ENCODE data around the gene TENT5A.

Gene TENT5A

GRCh38 chr6:81763968-81764367 is 11.5 kb upstream of the TENT5A start:
- TF ChIP-seq GATA3 (IDR thresholded peaks at IDR 0.05; ENCODE audit: low read depth, low read length): no peak
- no peak for TF ChIP-seq GATA2 (IDR thresholded peaks at IDR 0.05; ENCODE audit: low read depth, low read length)

GRCh38 chr6:81763051-81763450 is 10.6 kb upstream of the TENT5A start:
- TF ChIP-seq GATA3 (IDR thresholded peaks at IDR 0.05; ENCODE audit: low read depth, low read length): no peak

- TF ChIP-seq GATA3 (IDR thresholded peaks at IDR 0.05; ENCODE audit: low read depth, low read length) (no peak), GATA2 (IDR thresholded peaks at IDR 0.05; ENCODE audit: low read depth, low read length) (no peak)
Observed at GRCh38 chr6:81762606-81763005, 10.1 kb upstream of the TENT5A start.

GRCh38 chr6:81762132-81762531 is 9.7 kb upstream of the TENT5A start:
- TF ChIP-seq GATA2 (IDR thresholded peaks at IDR 0.05; ENCODE audit: low read depth, low read length) (no peak), GATA3 (IDR thresholded peaks at IDR 0.05; ENCODE audit: low read depth, low read length) (no peak)

- TF ChIP-seq GATA3 (IDR thresholded peaks at IDR 0.05; ENCODE audit: low read depth, low read length): no peak
- TF ChIP-seq GATA2 (IDR thresholded peaks at IDR 0.05; ENCODE audit: low read depth, low read length): no peak
Observed at GRCh38 chr6:81761197-81761596, 8.7 kb upstream of the TENT5A start.

- no peak for TF ChIP-seq GATA3 (IDR thresholded peaks at IDR 0.05; ENCODE audit: low read depth, low read length)
Observed at GRCh38 chr6:81759782-81760181, 7.3 kb upstream of the TENT5A start.

- no peak for TF ChIP-seq GATA2 (IDR thresholded peaks at IDR 0.05; ENCODE audit: low read depth, low read length)
- TF ChIP-seq GATA3 (IDR thresholded peaks at IDR 0.05; ENCODE audit: low read depth, low read length): no peak
Observed at GRCh38 chr6:81758221-81758620, 5.7 kb upstream of the TENT5A start.

- TF ChIP-seq GATA2 (IDR thresholded peaks at IDR 0.05; ENCODE audit: low read depth, low read length) (no peak), GATA3 (IDR thresholded peaks at IDR 0.05; ENCODE audit: low read depth, low read length) (no peak)
Observed at GRCh38 chr6:81756690-81757089, 4.2 kb upstream of the TENT5A start.

GRCh38 chr6:81755551-81755950 is 3.1 kb upstream of the TENT5A start:
- TF ChIP-seq GATA3 (IDR thresholded peaks at IDR 0.05; ENCODE audit: low read depth, low read length) (no peak), GATA2 (IDR thresholded peaks at IDR 0.05; ENCODE audit: low read depth, low read length) (no peak)

GRCh38 chr6:81754906-81755305 is 2.4 kb upstream of the TENT5A start:
- TF ChIP-seq GATA3 (IDR thresholded peaks at IDR 0.05; ENCODE audit: low read depth, low read length) (no peak), GATA2 (IDR thresholded peaks at IDR 0.05; ENCODE audit: low read depth, low read length) (no peak)

GRCh38 chr6:81753711-81754577 is 1.5 kb upstream of the TENT5A start:
- TF ChIP-seq GATA3 (IDR thresholded peaks at IDR 0.05; ENCODE audit: low read depth, low read length): no peak
- no peak for TF ChIP-seq GATA2 (IDR thresholded peaks at IDR 0.05; ENCODE audit: low read depth, low read length)

- TF ChIP-seq GATA2 (IDR thresholded peaks at IDR 0.05; ENCODE audit: low read depth, low read length): no peak
- TF ChIP-seq GATA3 (IDR thresholded peaks at IDR 0.05; ENCODE audit: low read depth, low read length): no peak
Observed at GRCh38 chr6:81752921-81753710, 635 bp upstream of the TENT5A start.

GRCh38 chr6:81751388-81752083 is 945 bp downstream of the TENT5A start:
- no peak for TF ChIP-seq GATA2 (IDR thresholded peaks at IDR 0.05; ENCODE audit: low read depth, low read length)
- no peak for TF ChIP-seq GATA3 (IDR thresholded peaks at IDR 0.05; ENCODE audit: low read depth, low read length)

GRCh38 chr6:81750681-81751387 is 1.6 kb downstream of the TENT5A start:
- no peak for TF ChIP-seq GATA2 (IDR thresholded peaks at IDR 0.05; ENCODE audit: low read depth, low read length)
- TF ChIP-seq GATA3 (IDR thresholded peaks at IDR 0.05; ENCODE audit: low read depth, low read length): no peak
